GM12892 (cell line): Measurements from ENCODE around the gene C1orf185.

ENCODE experiments used
- POLR2A ChIP-seq: IDR thresholded peaks from 2 replicates; pipeline ENCODE4 v1.6.1; 2011; ENCODE audit warnings: low read depth, low read length, control low read depth
- POLR2AphosphoS5 ChIP-seq: IDR thresholded peaks from 2 replicates; pipeline ENCODE4 v1.6.1; 2011; ENCODE audit warnings: low read depth, low read length, control low read depth
- TAF1 ChIP-seq: IDR thresholded peaks from 2 replicates; pipeline ENCODE4 v1.6.1; 2011; ENCODE audit warnings: low read depth, mild to moderate bottlenecking, control low read depth, low read length, borderline replicate concordance

GRCh38 chr1:51154776-51155175 is 52.7 kb downstream of the C1orf185 start:
- no peak for TF ChIP-seq POLR2AphosphoS5
- TF ChIP-seq TAF1, result no peak
- no peak for TF ChIP-seq POLR2A
